ENCODE data around the gene ITPRID1. TPM values are rescaled to one million over a fixed set of nuclear protein-coding genes. Genes with fewer than 3 reads are reported as not detected.
"Not testable (repeated sequence)": the region's sequence is repeated elsewhere in the genome, so short reads cannot be mapped to it uniquely, and the experiment has no call there.

ITPRID1 gene
- total RNA-seq, 3 donors from 2014 or later: 1.7 to 2.4 (median 2.3) TPM

DNA sequence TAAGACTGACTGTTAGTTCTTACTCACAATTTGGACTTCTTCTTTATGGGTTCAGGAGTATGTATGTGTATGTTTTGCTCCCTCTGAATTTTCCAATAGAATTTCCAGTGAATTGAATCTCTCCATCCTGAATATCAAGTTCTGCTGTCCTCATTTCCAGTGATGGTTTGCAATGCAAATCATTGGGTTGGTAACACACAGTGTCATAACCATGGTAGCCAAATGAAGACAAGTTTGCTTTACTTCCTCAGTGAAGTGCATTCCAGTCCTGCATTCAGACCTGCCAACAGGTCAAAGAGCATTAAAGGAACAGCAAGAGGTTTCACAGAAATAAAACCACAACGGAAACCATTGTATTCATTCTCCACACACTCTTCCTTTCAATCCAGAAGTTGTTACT is 15.2 kb downstream of the ITPRID1 start:
- TF ChIP-seq, protein P1, sequence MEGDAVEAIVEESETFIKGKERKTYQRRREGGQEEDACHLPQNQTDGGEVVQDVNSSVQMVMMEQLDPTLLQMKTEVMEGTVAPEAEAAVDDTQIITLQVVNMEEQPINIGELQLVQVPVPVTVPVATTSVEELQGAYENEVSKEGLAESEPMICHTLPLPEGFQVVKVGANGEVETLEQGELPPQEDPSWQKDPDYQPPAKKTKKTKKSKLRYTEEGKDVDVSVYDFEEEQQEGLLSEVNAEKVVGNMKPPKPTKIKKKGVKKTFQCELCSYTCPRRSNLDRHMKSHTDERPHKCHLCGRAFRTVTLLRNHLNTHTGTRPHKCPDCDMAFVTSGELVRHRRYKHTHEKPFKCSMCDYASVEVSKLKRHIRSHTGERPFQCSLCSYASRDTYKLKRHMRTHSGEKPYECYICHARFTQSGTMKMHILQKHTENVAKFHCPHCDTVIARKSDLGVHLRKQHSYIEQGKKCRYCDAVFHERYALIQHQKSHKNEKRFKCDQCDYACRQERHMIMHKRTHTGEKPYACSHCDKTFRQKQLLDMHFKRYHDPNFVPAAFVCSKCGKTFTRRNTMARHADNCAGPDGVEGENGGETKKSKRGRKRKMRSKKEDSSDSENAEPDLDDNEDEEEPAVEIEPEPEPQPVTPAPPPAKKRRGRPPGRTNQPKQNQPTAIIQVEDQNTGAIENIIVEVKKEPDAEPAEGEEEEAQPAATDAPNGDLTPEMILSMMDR (IDR thresholded peaks at IDR 0.05): no peak
- DNase-seq: no peak
- Histone ChIP-seq H3K4me3 (no peak overlapping the region), H3K36me3 (ENCODE audit: low read depth) (no peaks in the 10 kb centered on the region), H3K4me1 (ENCODE audit: low read depth) (no peaks in the 10 kb centered on the region), H3K9me3 (no peaks in the 10 kb centered on the region)
- peak; percentile 41 for ATAC-seq
- intact Hi-C loops (cut with DNase I, micrococcal nuclease): no loop called here

DNA sequence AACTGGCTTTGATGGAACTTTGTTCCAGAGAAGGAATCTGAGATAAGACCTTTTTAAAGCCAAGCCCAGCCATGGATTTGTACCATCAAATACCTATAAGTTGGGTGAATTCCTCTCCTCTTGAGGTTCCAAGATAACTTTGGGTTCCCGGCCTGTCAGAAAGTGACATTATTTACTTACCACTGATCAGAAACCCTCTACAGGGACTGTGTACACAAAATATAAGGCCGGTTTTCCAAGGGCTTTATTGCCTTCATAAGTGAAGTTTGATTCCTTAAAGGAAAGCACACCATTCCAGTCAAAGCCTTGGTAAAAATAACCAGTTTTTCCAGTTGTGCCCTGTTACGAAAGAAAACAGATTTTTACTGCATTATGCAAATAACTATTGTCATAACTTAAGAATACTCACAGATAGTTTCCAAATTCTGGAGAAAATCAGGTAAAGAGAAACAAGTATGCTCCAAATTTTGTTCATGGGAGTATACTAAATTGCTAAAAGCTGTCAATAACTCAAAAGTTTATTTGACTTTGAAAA is 26.8 kb downstream of the ITPRID1 start:
- intact Hi-C loops (cut with DNase I, micrococcal nuclease); ATAC-seq; H3K4me1 ChIP-seq (ENCODE audit: low read depth); H3K4me3 ChIP-seq; DNase-seq; H3K36me3 ChIP-seq (ENCODE audit: low read depth); H3K9me3 ChIP-seq: not testable (repeated sequence)

DNA sequence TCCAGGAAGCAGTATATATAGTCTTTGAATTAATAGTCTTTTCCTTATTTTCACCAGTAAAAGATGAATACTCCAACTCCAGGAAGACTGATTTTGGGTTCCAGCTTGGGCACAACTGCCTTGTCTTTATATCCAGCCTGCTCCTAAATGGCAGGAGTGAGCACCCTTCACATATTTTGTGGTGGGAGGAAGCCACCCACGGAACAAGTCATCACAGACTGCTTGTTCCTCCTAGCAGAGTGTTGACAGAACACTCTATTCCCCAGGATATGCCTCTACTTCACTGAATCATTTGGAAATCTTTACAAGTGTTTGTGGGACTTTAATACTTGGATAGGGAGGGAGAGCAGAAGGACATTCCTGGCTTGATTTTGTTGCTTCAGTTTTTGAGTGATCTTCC is 31.7 kb downstream of the ITPRID1 start:
- Histone ChIP-seq H3K36me3 (ENCODE audit: low read depth) (no peaks in the 10 kb centered on the region), H3K4me3 (no peak overlapping the region), H3K4me1 (ENCODE audit: low read depth) (no peaks in the 10 kb centered on the region), H3K9me3 (no peaks in the 10 kb centered on the region)
- TF ChIP-seq, protein P1 (IDR thresholded peaks at IDR 0.05): no peak
- intact Hi-C loops (cut with DNase I, micrococcal nuclease): no loop called here
- DNase-seq (no peak), ATAC-seq (no peak)

DNA sequence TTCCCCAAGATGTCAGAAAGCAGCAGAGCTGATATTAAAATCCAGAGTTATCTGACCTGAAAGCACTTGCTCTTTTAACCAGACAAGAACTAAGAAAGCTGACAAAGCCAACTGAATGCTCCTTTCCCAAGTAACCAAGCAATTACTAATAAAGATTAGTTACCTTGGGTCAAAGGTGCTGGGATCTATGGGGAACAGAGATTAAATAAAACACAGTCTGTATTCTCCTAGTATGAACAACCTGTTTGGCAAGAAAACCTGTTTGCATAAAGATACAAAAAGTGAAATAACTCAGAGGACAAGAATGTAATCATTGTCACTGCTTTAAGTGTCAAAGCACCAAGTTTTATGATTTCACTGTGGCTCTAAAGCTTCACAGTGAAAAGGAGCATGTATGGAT is 35.7 kb downstream of the ITPRID1 start:
- Histone ChIP-seq H3K4me3 (no peak overlapping the region), H3K4me1 (ENCODE audit: low read depth) (no peaks in the 10 kb centered on the region), H3K9me3 (no peaks in the 10 kb centered on the region), H3K36me3 (ENCODE audit: low read depth) (no peaks in the 10 kb centered on the region)
- ATAC-seq (peak; percentile 43), DNase-seq (no peak)
- intact Hi-C loops (cut with DNase I, micrococcal nuclease): no loop called here
- TF ChIP-seq, protein P1 (IDR thresholded peaks at IDR 0.05): no peak

DNA sequence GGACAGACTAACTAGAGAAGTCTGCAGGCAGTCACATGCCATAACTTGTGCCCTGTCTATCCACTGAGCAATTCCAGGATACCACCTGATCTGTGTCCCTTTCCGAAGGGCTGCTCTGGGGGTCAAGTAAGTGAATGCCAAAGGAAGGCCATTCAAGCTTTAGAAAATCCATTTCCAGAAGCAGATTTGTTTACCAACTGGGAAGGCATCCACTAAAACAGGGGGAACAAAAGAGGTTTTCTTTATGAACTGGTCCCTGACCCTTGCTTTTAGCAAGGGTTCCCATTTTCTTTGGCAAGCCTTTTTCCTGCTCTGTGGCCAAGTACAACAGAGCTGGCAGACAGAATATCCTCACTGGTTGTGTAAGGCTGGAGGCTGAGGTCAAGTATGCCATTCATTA is 36.5 kb downstream of the ITPRID1 start:
- H3K4me1 ChIP-seq (ENCODE audit: low read depth): no peaks in the 10 kb centered on the region
- TF ChIP-seq, protein P1 (IDR thresholded peaks at IDR 0.05): no peak
- DNase-seq (no peak), ATAC-seq (no peak)
- H3K9me3 ChIP-seq: no peaks in the 10 kb centered on the region
- intact Hi-C loops (cut with DNase I, micrococcal nuclease): no loop called here
- no peak overlapping the region for H3K4me3 ChIP-seq
- no peaks in the 10 kb centered on the region for H3K36me3 ChIP-seq (ENCODE audit: low read depth)

DNA sequence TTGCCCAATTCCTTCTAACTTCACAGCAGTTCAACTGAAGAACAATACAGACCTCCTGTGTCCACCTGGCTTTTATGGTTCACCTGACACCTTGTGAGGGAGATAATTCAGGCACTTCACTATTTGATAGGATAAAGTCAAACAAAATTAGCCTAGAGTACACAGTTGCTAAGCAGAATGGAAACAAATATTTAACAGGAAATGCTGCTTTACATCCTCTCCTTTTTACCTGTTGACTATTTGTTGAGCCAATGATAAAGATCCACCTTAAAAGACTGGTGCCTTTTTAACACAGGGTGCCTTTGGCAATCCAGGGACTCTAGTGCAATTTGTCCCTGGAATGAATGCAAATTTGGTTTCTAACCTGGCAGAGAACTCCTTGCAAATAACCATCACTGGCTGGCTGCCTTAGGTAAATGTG is 39.8 kb downstream of the ITPRID1 start:
- TF ChIP-seq, protein P1 (IDR thresholded peaks at IDR 0.05): no peak
- H3K36me3 ChIP-seq (ENCODE audit: low read depth): no peaks in the 10 kb centered on the region
- H3K9me3 ChIP-seq: no peaks in the 10 kb centered on the region
- ATAC-seq (peak; percentile 95), DNase-seq (no peak)
- H3K4me1 ChIP-seq (ENCODE audit: low read depth): no peaks in the 10 kb centered on the region
- no peak overlapping the region for H3K4me3 ChIP-seq
- intact Hi-C loops (cut with DNase I, micrococcal nuclease): no loop called here
